ENCODE measurements around the gene SYNE1.
"Not testable (repeated sequence)": the region's sequence is repeated elsewhere in the genome, so short reads cannot be mapped to it uniquely, and the experiment has no call there.

The SYNE1 gene

DNA sequence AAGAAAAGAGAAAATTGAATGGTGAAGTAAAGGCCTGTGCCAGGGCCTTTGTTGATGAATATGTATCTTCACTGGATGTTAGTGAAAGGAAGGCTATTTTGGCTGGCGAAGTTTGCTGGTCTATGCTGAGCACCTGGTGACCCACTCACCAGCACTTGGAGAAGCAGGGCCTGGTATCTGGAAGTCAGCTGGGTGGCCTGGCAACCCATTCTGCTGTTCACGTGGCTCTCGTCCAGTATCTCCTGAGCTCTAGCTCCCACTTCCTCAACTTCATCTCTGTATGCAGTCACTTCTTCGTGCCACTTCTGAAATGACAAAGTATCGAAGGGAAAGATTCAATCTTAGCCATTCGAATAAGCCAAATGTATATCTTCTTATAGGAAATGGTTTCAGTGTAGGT lies 283.7 kb downstream of the SYNE1 start:
- H3K4me3 Mint-ChIP-seq, result no peak overlapping the region
- H3K9me3 Mint-ChIP-seq, result no peaks in the 10 kb centered on the region

DNA sequence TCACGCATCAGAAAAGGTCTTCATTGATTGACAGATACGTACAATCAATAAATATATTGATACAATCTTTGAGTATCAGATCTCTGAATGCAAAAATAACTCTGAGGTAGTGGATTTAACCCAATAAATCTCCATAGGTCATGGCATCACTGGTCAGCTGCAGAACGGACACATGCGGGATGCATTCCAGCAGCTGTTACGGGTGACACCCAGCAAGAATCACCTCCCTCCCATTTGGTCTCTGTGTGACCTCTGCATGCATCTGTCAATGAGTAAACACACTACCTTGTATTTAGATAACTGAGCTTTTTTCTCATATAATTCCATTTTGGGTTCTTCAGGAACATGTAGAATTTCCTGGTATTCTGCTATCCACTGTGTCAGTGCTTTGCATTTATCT lies 285.4 kb downstream of the SYNE1 start:
- no peak for DNase-seq
- Mint-ChIP-seq H3K4me1 (ENCODE audit: low read depth) (peaks cover 2% of the 10 kb centered on the region), H3K9me3 (no peaks in the 10 kb centered on the region), H3K27me3 (peaks cover 3% of the 10 kb centered on the region), H3K27ac (no peak overlapping the region), H3K36me3 (ENCODE audit: low read depth) (no peaks in the 10 kb centered on the region), H3K4me3 (no peak overlapping the region)

More for the DNA sequence above, 283.7 kb downstream of the SYNE1 start:
- Mint-ChIP-seq H3K36me3 (ENCODE audit: low read depth) (no peaks in the 10 kb centered on the region), H3K27ac (no peak overlapping the region), H3K4me1 (ENCODE audit: low read depth) (peaks cover 2% of the 10 kb centered on the region), H3K27me3 (no peaks in the 10 kb centered on the region)
- DNase-seq, result no peak

DNA sequence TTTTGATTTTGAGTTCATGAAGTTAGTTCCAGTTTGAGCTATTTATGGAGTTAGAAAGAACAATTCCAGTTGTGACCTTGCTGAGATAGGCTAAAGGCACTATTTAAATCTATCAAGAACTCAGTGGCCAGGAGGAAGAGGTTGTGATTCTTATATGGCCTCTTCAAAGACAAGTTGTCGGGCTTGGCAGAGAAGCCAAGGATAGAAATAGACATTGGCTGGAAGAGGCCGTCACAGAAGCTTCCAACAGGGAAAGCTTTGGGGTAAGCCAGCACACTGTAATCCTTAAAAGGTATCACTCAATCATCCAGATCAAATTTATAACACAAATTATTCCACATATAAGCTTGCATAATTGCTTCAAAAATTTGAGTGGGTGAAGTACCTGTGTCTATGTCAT lies 286.1 kb downstream of the SYNE1 start:
- Mint-ChIP-seq H3K4me1 (ENCODE audit: low read depth) (no peaks in the 10 kb centered on the region), H3K36me3 (ENCODE audit: low read depth) (no peaks in the 10 kb centered on the region), H3K27ac (no peak overlapping the region), H3K4me3 (no peak overlapping the region), H3K9me3 (no peaks in the 10 kb centered on the region), H3K27me3 (peaks cover 4% of the 10 kb centered on the region)
- DNase-seq, result no peak

DNA sequence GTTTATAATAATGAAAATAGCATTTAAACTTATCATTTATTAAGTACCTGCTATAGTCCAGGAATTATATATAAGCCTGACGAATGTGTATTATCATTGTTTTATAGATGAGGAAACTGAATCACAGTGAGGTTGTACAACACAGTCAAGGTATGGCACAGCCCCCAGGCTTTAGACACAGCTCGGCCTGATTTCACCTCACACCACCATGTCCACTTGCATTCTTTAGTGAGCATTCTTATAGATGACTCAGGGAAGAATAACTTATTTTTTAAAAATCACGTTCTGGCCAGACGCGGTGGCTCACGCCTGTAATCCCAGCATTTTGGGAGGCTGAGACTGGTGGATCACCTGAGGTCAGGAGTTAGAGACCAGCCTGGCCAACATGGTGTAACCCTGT lies 289.0 kb downstream of the SYNE1 start:
- H3K4me3 Mint-ChIP-seq, result no peak overlapping the region
- no peaks in the 10 kb centered on the region for H3K9me3 Mint-ChIP-seq
- no peaks in the 10 kb centered on the region for H3K4me1 Mint-ChIP-seq (ENCODE audit: low read depth)
- no peak overlapping the region for H3K27ac Mint-ChIP-seq
- H3K36me3 Mint-ChIP-seq (ENCODE audit: low read depth), result no peaks in the 10 kb centered on the region
- peaks cover 4% of the 10 kb centered on the region for H3K27me3 Mint-ChIP-seq
- DNase-seq, result no peak

DNA sequence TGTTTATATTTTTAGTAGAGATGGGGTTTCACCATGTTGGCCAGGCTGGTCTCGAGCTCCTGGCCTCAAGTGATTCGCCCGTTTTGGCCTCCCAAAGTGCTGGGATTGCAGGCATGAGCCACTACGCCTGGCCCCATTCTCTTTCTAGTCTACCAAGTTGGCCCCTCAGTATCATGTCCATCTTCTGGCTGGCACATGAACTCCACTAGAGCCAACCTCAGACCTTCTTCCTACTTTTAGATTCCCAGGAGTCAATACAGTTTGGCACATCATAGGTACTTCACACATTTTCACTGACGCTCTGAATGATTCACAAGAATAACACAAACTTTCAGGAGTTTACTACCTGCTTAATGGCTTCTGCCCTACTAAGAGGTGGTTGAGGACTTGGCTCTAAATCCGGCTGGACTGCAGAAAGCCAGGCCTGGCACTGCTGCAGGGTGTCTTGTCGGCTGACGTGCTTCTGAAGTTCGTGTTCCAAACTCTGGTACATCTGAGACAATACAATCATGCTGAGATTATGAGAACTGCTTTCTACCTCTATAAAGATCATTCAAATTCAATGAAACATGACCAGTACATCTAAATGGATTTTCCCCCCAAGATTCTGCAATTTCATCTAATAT lies 293.3 kb downstream of the SYNE1 start:
- H3K9me3 Mint-ChIP-seq, result no peaks in the 10 kb centered on the region
- no peaks in the 10 kb centered on the region for H3K36me3 Mint-ChIP-seq (ENCODE audit: low read depth)
- H3K4me3 Mint-ChIP-seq, result no peak overlapping the region
- peaks cover 4% of the 10 kb centered on the region for H3K27me3 Mint-ChIP-seq
- DNase-seq, result no peak
- no peaks in the 10 kb centered on the region for H3K4me1 Mint-ChIP-seq (ENCODE audit: low read depth)
- H3K27ac Mint-ChIP-seq, result no peak overlapping the region

DNA sequence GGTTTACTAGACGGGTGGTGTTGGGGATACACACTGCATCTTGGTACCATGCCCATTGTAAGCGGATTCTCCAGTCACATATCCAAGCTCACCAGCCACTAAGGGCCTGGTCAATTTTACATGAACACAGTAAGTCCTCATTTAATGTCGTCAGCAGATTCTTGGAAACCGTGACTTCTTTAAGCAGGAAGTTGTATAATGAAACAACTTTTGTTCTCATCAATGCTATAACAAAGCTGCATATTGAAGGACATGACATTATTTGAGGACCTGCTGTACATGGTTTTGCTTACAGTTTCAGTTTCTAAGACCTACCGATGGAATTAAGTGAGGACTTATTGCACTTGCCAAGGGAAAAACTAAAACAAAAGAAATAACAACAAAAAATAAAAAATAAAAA lies 295.6 kb downstream of the SYNE1 start:
- Mint-ChIP-seq H3K4me1 (ENCODE audit: low read depth) (no peaks in the 10 kb centered on the region), H3K27me3 (peaks cover 2% of the 10 kb centered on the region), H3K4me3 (no peak overlapping the region), H3K27ac (no peak overlapping the region), H3K36me3 (ENCODE audit: low read depth) (no peaks in the 10 kb centered on the region), H3K9me3 (no peaks in the 10 kb centered on the region)
- no peak for DNase-seq

DNA sequence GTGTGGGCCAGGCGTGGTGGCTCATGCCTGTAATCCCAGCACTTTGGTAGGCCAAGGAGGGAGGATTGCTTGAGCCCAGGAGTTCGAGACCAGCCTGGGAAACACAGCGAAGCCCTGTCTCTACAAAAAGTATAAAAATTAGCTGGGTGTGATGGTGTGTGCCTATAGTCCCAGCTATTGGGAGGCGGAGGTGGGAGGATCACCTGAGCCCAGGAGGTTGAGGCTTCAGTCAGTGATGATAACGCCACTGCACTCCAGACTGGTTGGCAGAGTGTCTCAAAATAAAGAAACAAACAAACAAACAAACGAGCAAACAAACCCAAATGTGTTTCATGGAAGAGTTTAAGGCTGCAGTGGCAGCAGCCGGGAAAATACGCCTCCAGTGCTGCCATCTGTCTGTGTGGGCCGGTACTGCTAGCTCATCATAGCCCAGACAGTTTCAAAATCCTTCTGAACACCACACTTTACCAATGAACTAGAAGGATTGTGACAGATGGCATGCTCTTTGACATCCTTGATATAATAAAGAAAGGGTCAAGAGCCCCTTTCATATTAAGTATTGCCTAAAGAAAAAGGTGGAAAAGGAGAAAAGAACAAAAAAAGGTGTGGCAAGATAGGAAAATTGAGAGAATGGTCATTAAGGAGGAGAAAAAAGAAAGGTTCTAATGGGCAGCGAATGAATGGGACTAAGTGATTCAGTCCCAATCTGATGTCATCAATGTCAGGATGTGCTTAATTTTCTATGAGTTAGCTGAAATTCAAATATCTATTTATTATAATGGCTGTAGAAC lies 298.6 kb downstream of the SYNE1 start:
- Mint-ChIP-seq H3K36me3 (ENCODE audit: low read depth) (no peaks in the 10 kb centered on the region), H3K27me3 (peaks cover 2% of the 10 kb centered on the region), H3K9me3 (no peaks in the 10 kb centered on the region), H3K27ac (no peak overlapping the region), H3K4me3 (no peak overlapping the region), H3K4me1 (ENCODE audit: low read depth) (no peaks in the 10 kb centered on the region)
- peak; percentile 72 for DNase-seq

DNA sequence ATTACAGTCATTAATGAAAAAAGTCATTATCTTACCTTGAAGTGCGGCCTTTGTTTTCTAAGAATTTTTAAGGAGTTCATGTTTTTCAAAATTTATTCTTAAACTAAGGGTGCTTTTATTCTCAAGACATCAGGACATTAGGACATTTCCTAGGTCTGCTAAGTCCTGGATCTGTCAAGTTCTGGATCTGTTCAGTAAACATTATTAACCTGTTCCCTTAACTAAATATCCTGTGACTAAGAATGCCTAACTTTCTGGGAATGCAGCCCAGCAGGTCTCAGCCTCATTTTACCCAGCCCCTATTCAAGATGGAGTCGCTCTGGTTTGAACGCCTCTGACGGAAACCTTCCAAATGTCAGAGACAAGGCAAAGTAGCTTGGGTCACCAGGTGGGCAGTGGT lies 302.6 kb downstream of the SYNE1 start:
- H3K4me3 Mint-ChIP-seq, result no peak overlapping the region
- H3K27me3 Mint-ChIP-seq, result peaks cover 2% of the 10 kb centered on the region
- no peak for DNase-seq
- H3K27ac Mint-ChIP-seq, result no peak overlapping the region
- no peaks in the 10 kb centered on the region for H3K4me1 Mint-ChIP-seq (ENCODE audit: low read depth)
- H3K9me3 Mint-ChIP-seq, result no peaks in the 10 kb centered on the region
- no peaks in the 10 kb centered on the region for H3K36me3 Mint-ChIP-seq (ENCODE audit: low read depth)

DNA sequence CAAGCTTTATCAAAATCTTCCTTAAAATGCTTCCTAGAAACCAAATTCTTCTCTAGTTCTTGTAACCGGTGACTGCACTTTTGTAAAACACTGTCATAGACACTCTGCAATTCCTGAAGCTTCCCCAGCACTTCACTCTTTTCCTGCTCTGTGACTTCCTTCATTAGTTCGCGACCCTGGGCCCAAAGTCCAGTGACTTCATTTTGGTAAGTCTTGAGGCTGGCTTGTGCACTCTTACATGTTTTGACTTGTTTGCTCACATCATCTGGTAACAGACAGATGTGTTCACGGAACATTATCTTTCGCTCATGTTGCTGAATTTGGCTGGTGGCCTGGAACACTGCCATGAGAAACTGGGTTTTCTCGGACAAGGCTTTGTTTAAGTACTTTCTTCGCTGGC lies 306.2 kb downstream of the SYNE1 start:
- H3K4me1 Mint-ChIP-seq (ENCODE audit: low read depth), result no peaks in the 10 kb centered on the region
- no peaks in the 10 kb centered on the region for H3K27me3 Mint-ChIP-seq
- no peak overlapping the region for H3K4me3 Mint-ChIP-seq
- H3K9me3 Mint-ChIP-seq, result no peaks in the 10 kb centered on the region
- no peak for DNase-seq
- H3K27ac Mint-ChIP-seq, result no peak overlapping the region
- no peaks in the 10 kb centered on the region for H3K36me3 Mint-ChIP-seq (ENCODE audit: low read depth)

DNA sequence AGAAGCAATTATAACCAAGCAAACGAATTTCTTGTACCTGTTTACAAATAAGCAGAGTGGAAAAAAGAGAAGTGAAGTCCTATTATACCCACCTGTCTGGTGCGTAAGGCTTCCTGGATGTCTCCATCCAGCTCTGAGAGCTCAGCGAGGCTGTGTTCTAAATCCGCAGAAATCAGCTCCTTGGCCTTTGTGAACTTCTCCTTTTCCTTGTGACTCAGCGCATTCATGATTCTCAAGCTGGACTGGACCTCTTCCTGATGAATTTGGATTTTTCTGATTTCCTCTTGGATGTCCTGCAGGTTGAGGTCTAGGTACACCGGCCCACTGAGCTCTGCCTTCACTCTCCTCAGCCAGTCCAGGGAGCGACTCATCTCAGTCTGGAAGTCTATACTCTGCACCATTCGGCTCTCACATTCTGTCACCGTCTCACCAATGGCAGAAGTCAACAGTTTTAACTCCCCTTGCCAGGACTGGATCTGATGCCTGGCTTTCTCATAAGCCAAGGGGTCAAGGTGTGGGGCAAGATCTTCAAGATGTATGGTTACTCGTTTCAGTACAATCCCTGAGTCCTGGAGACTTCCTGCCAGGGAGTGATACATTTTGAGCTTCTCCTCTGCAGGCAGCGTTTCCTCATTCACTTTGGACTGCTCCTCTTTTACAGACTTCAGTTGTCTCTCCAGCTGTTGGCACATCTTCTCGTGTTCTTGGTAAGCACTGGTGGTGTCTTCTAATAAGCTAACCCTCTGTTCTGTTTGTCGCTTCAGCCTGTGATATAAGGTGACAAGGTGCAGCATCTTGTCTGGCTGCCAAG lies 307.3 kb downstream of the SYNE1 start:
- Mint-ChIP-seq H3K4me1 (ENCODE audit: low read depth) (no peaks in the 10 kb centered on the region), H3K27ac (no peak overlapping the region), H3K27me3 (no peaks in the 10 kb centered on the region), H3K9me3 (no peaks in the 10 kb centered on the region), H3K36me3 (ENCODE audit: low read depth) (no peaks in the 10 kb centered on the region), H3K4me3 (no peak overlapping the region)
- no peak for DNase-seq

DNA sequence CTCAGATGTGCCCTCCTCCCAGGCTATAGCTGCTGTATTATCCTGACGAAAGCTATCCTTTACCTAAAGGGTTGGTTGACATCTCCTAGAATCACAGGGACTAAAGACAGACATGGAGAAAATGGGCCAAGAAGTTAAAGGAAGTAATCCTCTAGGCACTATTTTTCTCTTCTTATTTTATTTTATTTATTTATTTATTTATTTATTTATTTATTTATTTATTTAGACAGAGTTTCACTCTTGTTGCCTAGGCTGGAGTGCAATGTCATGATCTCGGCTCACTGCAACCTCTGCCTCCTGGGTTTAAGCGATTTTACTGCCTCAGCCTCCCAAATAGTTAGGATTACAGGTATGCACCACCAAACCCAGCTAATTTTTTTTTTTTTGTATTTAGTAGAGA lies 309.0 kb downstream of the SYNE1 start:
- H3K4me1 Mint-ChIP-seq (ENCODE audit: low read depth); H3K36me3 Mint-ChIP-seq (ENCODE audit: low read depth); H3K9me3 Mint-ChIP-seq; H3K4me3 Mint-ChIP-seq; H3K27me3 Mint-ChIP-seq; DNase-seq; H3K27ac Mint-ChIP-seq: not testable (repeated sequence)

DNA sequence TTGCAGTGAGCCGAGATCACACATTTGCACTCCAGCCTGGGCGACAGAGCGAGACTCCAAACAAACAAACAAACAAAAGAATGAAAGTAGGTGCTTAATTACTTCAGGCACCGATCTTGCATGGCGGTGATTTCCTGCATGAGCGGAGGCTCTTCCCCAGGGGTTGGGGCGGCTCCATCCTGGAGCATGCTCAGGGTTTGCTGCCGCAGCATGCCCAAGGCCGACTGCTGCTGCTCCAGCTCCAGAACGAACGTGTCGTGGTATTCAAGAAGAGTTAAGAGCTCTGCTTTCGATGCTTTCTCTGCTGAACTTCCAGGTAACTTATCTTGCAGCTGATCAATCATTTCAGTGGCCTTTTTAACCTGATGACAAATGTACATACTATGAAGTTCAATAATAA lies 313.8 kb downstream of the SYNE1 start:
- Mint-ChIP-seq H3K36me3 (ENCODE audit: low read depth) (no peaks in the 10 kb centered on the region), H3K9me3 (no peaks in the 10 kb centered on the region), H3K4me1 (ENCODE audit: low read depth) (no peaks in the 10 kb centered on the region), H3K27me3 (no peaks in the 10 kb centered on the region), H3K4me3 (no peak overlapping the region), H3K27ac (no peak overlapping the region)
- no peak for DNase-seq

DNA sequence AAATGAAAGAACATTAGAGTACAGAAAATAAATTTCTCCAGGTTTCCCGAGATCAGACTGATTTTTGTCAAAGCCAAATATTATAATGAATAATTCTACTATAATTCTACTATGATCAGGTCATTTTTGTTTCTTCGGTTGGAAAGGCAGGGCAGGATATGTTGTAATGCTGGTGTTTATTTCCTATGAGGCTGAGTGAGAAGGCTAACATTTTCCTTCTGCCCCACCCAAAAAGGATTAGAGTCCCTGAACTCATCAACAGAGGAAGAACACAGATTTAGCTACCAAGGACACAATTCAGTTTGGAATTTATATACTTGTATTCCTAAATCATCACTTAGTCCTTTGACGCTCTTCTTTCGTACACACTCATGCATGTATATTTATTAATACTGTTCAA lies 318.9 kb downstream of the SYNE1 start:
- Mint-ChIP-seq H3K36me3 (ENCODE audit: low read depth) (no peaks in the 10 kb centered on the region), H3K27me3 (no peaks in the 10 kb centered on the region), H3K27ac (no peak overlapping the region), H3K4me1 (ENCODE audit: low read depth) (no peaks in the 10 kb centered on the region), H3K4me3 (no peak overlapping the region), H3K9me3 (no peaks in the 10 kb centered on the region)
- DNase-seq, result no peak

DNA sequence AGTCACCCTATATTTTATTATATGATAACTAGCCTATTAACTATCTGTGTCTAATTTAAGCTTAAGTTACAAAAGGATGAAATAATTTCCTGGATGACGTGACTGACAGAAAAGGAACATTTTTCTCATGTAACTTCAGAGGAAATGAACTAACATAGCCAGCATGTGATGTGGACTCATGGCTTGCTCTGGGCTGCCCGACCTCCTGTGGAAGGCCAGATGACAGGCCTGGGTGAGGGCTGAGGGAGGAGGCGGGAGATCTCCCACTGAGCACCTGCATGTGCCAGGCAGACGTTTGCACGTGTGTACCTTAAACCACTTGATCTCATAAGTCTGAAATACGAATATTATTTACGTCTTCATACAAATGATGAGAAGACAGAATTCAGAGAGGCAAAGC lies 321.1 kb downstream of the SYNE1 start:
- Mint-ChIP-seq H3K4me1 (ENCODE audit: low read depth) (no peaks in the 10 kb centered on the region), H3K36me3 (ENCODE audit: low read depth) (no peaks in the 10 kb centered on the region), H3K4me3 (no peak overlapping the region), H3K9me3 (no peaks in the 10 kb centered on the region), H3K27ac (no peak overlapping the region), H3K27me3 (no peaks in the 10 kb centered on the region)
- no peak for DNase-seq

DNA sequence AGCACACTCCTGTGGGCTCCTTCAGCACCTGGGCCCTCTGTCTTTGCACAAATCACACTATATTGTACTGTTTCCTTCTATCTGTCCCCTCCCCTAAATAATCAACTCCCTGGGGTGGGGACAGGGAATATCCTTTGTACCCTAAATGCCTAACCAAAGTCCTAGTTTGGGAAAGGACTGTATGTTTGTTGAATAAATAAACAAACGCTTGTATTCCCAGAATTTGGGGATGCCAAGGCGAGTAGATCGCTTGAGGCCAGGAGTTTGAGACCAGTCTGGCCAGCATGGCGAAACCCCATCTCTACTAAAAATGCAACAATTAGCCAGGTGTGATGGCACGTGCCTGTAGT lies 322.7 kb downstream of the SYNE1 start:
- Mint-ChIP-seq H3K4me3 (no peak overlapping the region), H3K27me3 (no peaks in the 10 kb centered on the region), H3K9me3 (no peaks in the 10 kb centered on the region), H3K27ac (no peak overlapping the region), H3K36me3 (ENCODE audit: low read depth) (no peaks in the 10 kb centered on the region), H3K4me1 (ENCODE audit: low read depth) (peaks cover 11% of the 10 kb centered on the region)
- DNase-seq, result no peak
